ENCODE data around the gene FNDC3B.

DNA sequence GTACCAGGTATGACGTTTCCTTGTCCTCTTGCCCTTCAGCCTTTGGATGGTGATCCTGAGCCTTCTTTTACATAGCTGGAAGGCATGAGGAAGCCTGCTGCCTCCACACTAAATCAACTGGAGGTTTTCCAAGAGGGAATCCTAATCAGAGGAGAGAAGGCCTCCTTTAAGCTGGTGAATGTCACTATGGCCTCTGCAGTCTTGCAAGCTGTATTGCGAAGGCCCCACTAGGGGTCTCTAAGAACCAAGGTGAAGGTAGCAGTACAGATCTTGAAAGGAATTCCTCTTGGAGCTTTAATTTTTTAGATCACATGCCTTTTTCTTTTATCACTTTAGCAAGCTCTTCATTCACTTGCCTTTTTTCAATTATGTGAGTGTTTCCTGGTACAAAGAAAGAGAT lies 289.7 kb downstream of the FNDC3B start:
- TF ChIP-seq POLR2AphosphoS5 (IDR thresholded peaks at IDR 0.05) = no peak
- no peak for TF ChIP-seq POLR2A (IDR thresholded peaks at IDR 0.05)
- TF ChIP-seq, protein P1, sequence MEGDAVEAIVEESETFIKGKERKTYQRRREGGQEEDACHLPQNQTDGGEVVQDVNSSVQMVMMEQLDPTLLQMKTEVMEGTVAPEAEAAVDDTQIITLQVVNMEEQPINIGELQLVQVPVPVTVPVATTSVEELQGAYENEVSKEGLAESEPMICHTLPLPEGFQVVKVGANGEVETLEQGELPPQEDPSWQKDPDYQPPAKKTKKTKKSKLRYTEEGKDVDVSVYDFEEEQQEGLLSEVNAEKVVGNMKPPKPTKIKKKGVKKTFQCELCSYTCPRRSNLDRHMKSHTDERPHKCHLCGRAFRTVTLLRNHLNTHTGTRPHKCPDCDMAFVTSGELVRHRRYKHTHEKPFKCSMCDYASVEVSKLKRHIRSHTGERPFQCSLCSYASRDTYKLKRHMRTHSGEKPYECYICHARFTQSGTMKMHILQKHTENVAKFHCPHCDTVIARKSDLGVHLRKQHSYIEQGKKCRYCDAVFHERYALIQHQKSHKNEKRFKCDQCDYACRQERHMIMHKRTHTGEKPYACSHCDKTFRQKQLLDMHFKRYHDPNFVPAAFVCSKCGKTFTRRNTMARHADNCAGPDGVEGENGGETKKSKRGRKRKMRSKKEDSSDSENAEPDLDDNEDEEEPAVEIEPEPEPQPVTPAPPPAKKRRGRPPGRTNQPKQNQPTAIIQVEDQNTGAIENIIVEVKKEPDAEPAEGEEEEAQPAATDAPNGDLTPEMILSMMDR (IDR thresholded peaks at IDR 0.05 in 8 of 11, conservative IDR thresholded peaks at IDR 0.05 in 3 of 11) = no peak
